A673 (cell line): Measurements from ENCODE around the gene LCN6. TPM values are rescaled to one million over a fixed set of nuclear protein-coding genes. Genes with fewer than 3 reads are reported as not detected.

Experiments
- BruUV-seq: library from RNA; stranded (reverse); fragments of 400-500 nt; replicated peaks from 2 replicates; lab custom pipeline; 2021; lab: Mats Ljungman, UMichigan
- CTCF ChIA-PET: fragments of 300-600 bp; sonication (Branson Sonifier 250); formaldehyde crosslinking; loops from one replicate; lab custom pipeline; 2022; ENCODE audit warnings: antibody characterized with exemption; lab: Charles Lee
- POLR2A ChIA-PET: fragments of 300-600 bp; sonication (Branson Sonifier 250); formaldehyde crosslinking; loops from one replicate; lab custom pipeline; 2022; ENCODE audit warnings: antibody characterized with exemption; ENCODE audit not compliant: low non-redundant PET; lab: Charles Lee
- DNase-seq: peaks from one replicate; pipeline ENCODE4 v3.0.0-alpha.2; 2015; ENCODE audit warnings: low spot score
- H3K27ac ChIP-seq: fragments of 200-600 bp; sonication (generic); 2 replicates; pipeline ENCODE4 v1.5.1; 2016; ENCODE audit warnings: mixed run types, low read depth, mild to moderate bottlenecking, mixed read lengths, antibody characterized with exemption, low read length; ENCODE audit not compliant: poor library complexity, severe bottlenecking
- H3K27me3 ChIP-seq: fragments of 200-600 bp; sonication (generic); replicated peaks from 2 replicates; pipeline ENCODE4 v1.6.1; 2017; ENCODE audit warnings: mixed run types, low read depth, mild to moderate bottlenecking, mixed read lengths, antibody characterized with exemption, low read length; ENCODE audit not compliant: insufficient read depth, poor library complexity
- H3K36me3 ChIP-seq: fragments of 200-600 bp; sonication (generic); 2 replicates; pipeline ENCODE4 v1.6.1; 2016; ENCODE audit warnings: mixed run types, mild to moderate bottlenecking, mixed read lengths, antibody characterized with exemption, low read length; ENCODE audit not compliant: insufficient read depth, poor library complexity, severe bottlenecking
- H3K4me1 ChIP-seq: fragments of 200-600 bp; sonication (generic); 2 replicates; pipeline ENCODE4 v1.6.1; 2017; ENCODE audit warnings: mixed run types, mild to moderate bottlenecking, mixed read lengths, antibody characterized with exemption, low read length; ENCODE audit not compliant: insufficient read depth, poor library complexity, severe bottlenecking
- H3K4me3 ChIP-seq: fragments of 200-600 bp; sonication (generic); 2 replicates; pipeline ENCODE4 v1.5.1; 2016; ENCODE audit warnings: low read depth, mixed run types, mild to moderate bottlenecking, mixed read lengths, low read length; ENCODE audit not compliant: poor library complexity, severe bottlenecking
- H3K9me3 ChIP-seq: fragments of 200-600 bp; sonication (generic); 2 replicates; pipeline ENCODE4 v1.6.1; 2016; ENCODE audit warnings: mixed run types, low read depth, mild to moderate bottlenecking, mixed read lengths, antibody characterized with exemption, low read length; ENCODE audit not compliant: poor library complexity, severe bottlenecking
- CTCF ChIP-seq: fragments of 300-800, 200-600 bp; sonication (generic); conservative IDR thresholded peaks from 2 replicates; pipeline ENCODE4 v1.5.1; 2017; ENCODE audit warnings: low read depth, mild to moderate bottlenecking, antibody characterized with exemption, low read length, moderate library complexity, mixed read lengths
- EZH2 ChIP-seq: fragments of 200-600 bp; sonication (generic); IDR thresholded peaks from 2 replicates; pipeline ENCODE4 v1.6.1; 2017; ENCODE audit warnings: borderline replicate concordance, low read depth, mild to moderate bottlenecking, mixed read lengths, antibody characterized with exemption, low read length; ENCODE audit not compliant: poor library complexity, severe bottlenecking
- intact Hi-C: fragments of 100-400 bp; cut with micrococcal nuclease; formaldehyde crosslinking; loops from one replicate; pipeline ENCODE4 v1.10.0; 2022; ENCODE audit not compliant: unreplicated experiment
- total RNA-seq: library from RNA; stranded (reverse); gene quantifications from 2 replicates; pipeline ENCODE4 v1.2.3, GENCODE V29; 2021

Gene LCN6
- total RNA-seq, 1 experiment from 2014 or later, result not detected

- DNase-seq, result no peak
- Histone ChIP-seq H3K27ac (no peak overlapping the region), H3K9me3 (no peaks in the 10 kb centered on the region), H3K27me3 (no peaks in the 10 kb centered on the region), H3K4me1 (peaks cover 20% of the 10 kb centered on the region), H3K36me3 (no peaks in the 10 kb centered on the region), H3K4me3 (no peak overlapping the region)
- no peak for TF ChIP-seq CTCF
- TF ChIP-seq EZH2, result no peak
- intact Hi-C loops, result no loop called here
- CTCF ChIA-PET, result no interaction called here
- BruUV-seq, result no TSS peak
- POLR2A ChIA-PET, result no interaction called here
Observed at GRCh38 chr9:136714893-136715274, 33.4 kb downstream of the LCN6 start.

DNA sequence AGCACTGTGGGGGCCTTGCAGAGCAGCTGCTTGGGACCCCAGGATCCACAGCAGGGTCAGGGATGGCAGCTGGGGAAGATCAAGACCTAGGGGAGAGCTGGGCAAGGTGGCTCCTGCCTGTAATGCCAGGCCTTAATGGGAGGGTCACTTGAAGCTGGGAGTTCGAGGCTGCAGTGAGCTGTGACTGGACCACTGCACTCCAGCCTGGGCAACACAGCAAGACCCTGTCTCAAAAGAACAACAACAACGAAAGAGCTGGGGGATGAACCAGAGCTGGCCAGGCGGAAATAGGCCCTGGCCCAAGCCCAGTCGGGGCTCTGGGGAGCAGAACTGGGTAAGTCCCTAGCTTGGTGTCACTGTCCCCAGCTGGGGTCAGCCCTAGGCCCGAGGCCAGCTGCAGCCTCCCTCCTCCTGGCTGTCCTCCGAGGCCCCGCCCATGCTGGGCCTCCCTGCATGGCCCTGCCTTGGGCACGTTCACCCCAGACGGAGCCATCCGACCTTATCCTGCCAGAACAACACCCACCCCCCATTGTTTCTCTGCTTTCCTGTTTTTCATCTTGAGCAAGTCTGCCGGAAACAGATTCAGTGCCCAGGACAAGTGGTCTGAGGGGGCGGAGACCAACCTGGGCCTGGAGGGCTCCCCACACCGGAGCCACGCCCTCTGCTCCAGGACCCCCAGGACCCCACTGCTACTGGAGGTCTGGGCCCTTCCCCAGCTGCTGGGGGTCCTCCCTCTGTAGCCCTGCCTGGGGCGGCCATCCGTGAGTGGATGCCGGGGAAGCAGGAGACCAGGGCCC, 34.0 kb downstream of the LCN6 start:
- no peaks in the 10 kb centered on the region for H3K9me3 ChIP-seq
- no peaks in the 10 kb centered on the region for H3K27me3 ChIP-seq
- H3K27ac ChIP-seq, result peak overlapping the region; percentile 2
- no peaks in the 10 kb centered on the region for H3K36me3 ChIP-seq
- intact Hi-C loops, result no loop called here
- H3K4me3 ChIP-seq, result peak overlapping the region; percentile 84
- TF ChIP-seq EZH2 (no peak), CTCF (no peak)
- POLR2A ChIA-PET, result no interaction called here
- CTCF ChIA-PET, result no interaction called here
- BruUV-seq, result TSS peak; percentile 30
- DNase-seq, result no peak
- H3K4me1 ChIP-seq, result peaks cover 16% of the 10 kb centered on the region

GRCh38 chr9:136713550-136713949, 34.8 kb downstream of the LCN6 start:
- no peaks in the 10 kb centered on the region for H3K27me3 ChIP-seq
- no TSS peak for BruUV-seq
- ChIA-PET POLR2A (no interaction called here), CTCF (interaction anchor here (1.0 kb wide), 1 partner anchor 42 kb away, joined by 3 read pairs; no protein-coding TSS in a partner anchor)
- H3K4me1 ChIP-seq, result peaks cover 16% of the 10 kb centered on the region
- peak overlapping the region; percentile 55 for H3K27ac ChIP-seq
- no peaks in the 10 kb centered on the region for H3K9me3 ChIP-seq
- peak overlapping the region; percentile 84 for H3K4me3 ChIP-seq
- DNase-seq, result peak; percentile 53
- no peak for TF ChIP-seq EZH2
- no peak for TF ChIP-seq CTCF
- intact Hi-C loops, result no loop called here
- H3K36me3 ChIP-seq, result no peaks in the 10 kb centered on the region
